ENCODE data around the gene POLH.

DNA sequence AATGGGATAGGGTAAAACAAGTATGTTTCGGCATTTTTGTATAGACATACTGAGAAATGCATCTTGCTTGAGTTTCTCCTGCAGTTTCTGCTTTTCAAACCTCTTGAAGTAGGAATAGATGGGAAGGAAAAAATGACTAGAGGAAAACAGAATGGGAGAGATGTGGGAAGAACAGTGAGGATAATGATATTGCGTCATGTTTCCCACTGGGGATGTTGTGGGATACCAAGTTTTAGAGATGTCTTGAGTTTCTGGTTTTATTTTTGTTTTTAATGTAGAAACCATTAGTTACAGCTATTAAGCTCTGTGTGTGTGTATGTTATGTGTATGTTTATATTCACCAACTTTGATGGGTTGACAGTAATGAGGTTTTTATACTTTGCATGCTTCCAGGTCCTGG is 24.6 kb downstream of the POLH start:
- TF ChIP-seq POLR2A (IDR thresholded peaks at IDR 0.05) = no peak
- TF ChIP-seq, protein P1, sequence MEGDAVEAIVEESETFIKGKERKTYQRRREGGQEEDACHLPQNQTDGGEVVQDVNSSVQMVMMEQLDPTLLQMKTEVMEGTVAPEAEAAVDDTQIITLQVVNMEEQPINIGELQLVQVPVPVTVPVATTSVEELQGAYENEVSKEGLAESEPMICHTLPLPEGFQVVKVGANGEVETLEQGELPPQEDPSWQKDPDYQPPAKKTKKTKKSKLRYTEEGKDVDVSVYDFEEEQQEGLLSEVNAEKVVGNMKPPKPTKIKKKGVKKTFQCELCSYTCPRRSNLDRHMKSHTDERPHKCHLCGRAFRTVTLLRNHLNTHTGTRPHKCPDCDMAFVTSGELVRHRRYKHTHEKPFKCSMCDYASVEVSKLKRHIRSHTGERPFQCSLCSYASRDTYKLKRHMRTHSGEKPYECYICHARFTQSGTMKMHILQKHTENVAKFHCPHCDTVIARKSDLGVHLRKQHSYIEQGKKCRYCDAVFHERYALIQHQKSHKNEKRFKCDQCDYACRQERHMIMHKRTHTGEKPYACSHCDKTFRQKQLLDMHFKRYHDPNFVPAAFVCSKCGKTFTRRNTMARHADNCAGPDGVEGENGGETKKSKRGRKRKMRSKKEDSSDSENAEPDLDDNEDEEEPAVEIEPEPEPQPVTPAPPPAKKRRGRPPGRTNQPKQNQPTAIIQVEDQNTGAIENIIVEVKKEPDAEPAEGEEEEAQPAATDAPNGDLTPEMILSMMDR (IDR thresholded peaks at IDR 0.05) = no peak
